Stimulated activated CD4-positive, alpha-beta T cell treated with anti-CD3 and anti-CD28 coated beads, Interleukin-12 subunit alpha, Interleukin-12 subunit beta, amount 100 ng/mL, for 24 hours (primary cell): ENCODE data around the gene CTSC.
A peak's percentile ranks its signal among the peaks of the same experiment; 100 is the strongest.
"Not testable (repeated sequence)": the region's sequence is repeated elsewhere in the genome, so short reads cannot be mapped to it uniquely, and the experiment has no call there.

Experiments
- DNase-seq, 2 experiments: peaks; one replicate each; pipeline ENCODE4 v3.0.0-alpha.2; 2020; ENCODE audit warnings: low read depth in 2 of 2

CTSC gene

GRCh38 chr11:88353386-88353785 lies 15.8 kb upstream of the CTSC start:
- no peak for DNase-seq

- DNase-seq = no peak
Measured at GRCh38 chr11:88352139-88352538, 14.6 kb upstream of the CTSC start.

- no peak for DNase-seq
Measured at GRCh38 chr11:88348870-88349269, 11.3 kb upstream of the CTSC start.

- no peak for DNase-seq
Measured at GRCh38 chr11:88345949-88346348, 8.4 kb upstream of the CTSC start.

GRCh38 chr11:88345408-88345807 lies 7.9 kb upstream of the CTSC start:
- no peak for DNase-seq

- no peak for DNase-seq
Measured at GRCh38 chr11:88344869-88345268, 7.3 kb upstream of the CTSC start.

- DNase-seq = no peak
Measured at GRCh38 chr11:88341522-88342251, 4.2 kb upstream of the CTSC start.

- DNase-seq = no peak
Measured at GRCh38 chr11:88340366-88340935, 2.9 kb upstream of the CTSC start.

GRCh38 chr11:88337987-88338668 lies 592 bp upstream of the CTSC start:
- peak; percentile 24 to 34 for DNase-seq

- no peak for DNase-seq
Measured at GRCh38 chr11:88335284-88335683, 2.3 kb downstream of the CTSC start.

- DNase-seq = no peak
Measured at GRCh38 chr11:88333862-88334261, 3.7 kb downstream of the CTSC start.

GRCh38 chr11:88332851-88333250 lies 4.7 kb downstream of the CTSC start:
- no peak for DNase-seq

- DNase-seq = no peak
Measured at GRCh38 chr11:88330826-88331428, 6.6 kb downstream of the CTSC start.

- DNase-seq = no peak
Measured at GRCh38 chr11:88329563-88330250, 7.8 kb downstream of the CTSC start.

- no peak for DNase-seq
Measured at GRCh38 chr11:88327462-88328143, 9.9 kb downstream of the CTSC start.

GRCh38 chr11:88327061-88327460 lies 10.5 kb downstream of the CTSC start:
- DNase-seq = no peak

- no peak for DNase-seq
Measured at GRCh38 chr11:88326099-88326498, 11.4 kb downstream of the CTSC start.

- no peak for DNase-seq
Measured at GRCh38 chr11:88324562-88325345, 12.8 kb downstream of the CTSC start.

- not testable (repeated sequence) for DNase-seq
Measured at GRCh38 chr11:88322881-88323280, 14.7 kb downstream of the CTSC start.

GRCh38 chr11:88321412-88321811 lies 16.1 kb downstream of the CTSC start:
- DNase-seq = not testable (repeated sequence)

- no peak for DNase-seq
Measured at GRCh38 chr11:88320149-88320559, 17.4 kb downstream of the CTSC start.
